Tibial nerve (tissue), 4 donors: ENCODE measurements around the gene MAGI2.

ENCODE experiments used
- EP300 ChIP-seq, 2 donors: sonication (generic); formaldehyde crosslinking; IDR thresholded peaks; one replicate each; pipeline ENCODE4 v1.6.1; 2017; ENCODE audit warnings: antibody characterized with exemption in 2 of 2, mild to moderate bottlenecking in 1 of 2
- TF ChIP-seq, protein P1 (sequence below), 5 experiments: fragments of 200-600 bp in 3 of 5; fragments of 450-650 bp in 2 of 5; sonication (generic) in 3 of 5; IDR thresholded peaks; one replicate each; pipeline ENCODE4 v1.5.1; 2016 to 2019; ENCODE audit warnings: antibody characterized with exemption in 5 of 5, mild to moderate bottlenecking in 3 of 5, moderate library complexity in 2 of 5

DNA sequence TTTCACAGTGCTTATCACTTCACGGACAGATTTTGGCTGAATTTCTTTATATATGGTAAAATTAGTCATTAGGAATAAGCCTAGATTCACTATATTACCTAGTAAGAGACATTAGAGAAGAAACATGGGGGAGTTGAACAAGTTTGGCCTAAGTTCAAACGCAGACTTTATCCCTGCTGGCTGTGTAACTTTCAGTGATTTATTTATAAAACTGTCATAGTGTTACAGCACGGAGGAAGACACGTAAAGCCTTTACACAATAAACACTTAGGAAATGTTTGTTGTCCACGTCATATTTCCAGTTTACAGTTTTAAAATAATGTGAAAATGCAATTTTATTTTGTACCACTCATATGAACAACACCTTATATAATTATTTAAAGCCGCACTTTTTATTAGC lies 661.5 kb downstream of the MAGI2 start:
- TF ChIP-seq, protein P1, sequence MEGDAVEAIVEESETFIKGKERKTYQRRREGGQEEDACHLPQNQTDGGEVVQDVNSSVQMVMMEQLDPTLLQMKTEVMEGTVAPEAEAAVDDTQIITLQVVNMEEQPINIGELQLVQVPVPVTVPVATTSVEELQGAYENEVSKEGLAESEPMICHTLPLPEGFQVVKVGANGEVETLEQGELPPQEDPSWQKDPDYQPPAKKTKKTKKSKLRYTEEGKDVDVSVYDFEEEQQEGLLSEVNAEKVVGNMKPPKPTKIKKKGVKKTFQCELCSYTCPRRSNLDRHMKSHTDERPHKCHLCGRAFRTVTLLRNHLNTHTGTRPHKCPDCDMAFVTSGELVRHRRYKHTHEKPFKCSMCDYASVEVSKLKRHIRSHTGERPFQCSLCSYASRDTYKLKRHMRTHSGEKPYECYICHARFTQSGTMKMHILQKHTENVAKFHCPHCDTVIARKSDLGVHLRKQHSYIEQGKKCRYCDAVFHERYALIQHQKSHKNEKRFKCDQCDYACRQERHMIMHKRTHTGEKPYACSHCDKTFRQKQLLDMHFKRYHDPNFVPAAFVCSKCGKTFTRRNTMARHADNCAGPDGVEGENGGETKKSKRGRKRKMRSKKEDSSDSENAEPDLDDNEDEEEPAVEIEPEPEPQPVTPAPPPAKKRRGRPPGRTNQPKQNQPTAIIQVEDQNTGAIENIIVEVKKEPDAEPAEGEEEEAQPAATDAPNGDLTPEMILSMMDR (IDR thresholded peaks at IDR 0.05): no peak
- TF ChIP-seq EP300 (IDR thresholded peaks at IDR 0.05): no peak
